ENCODE data around the gene TEX44. TPM values are rescaled to one million over a fixed set of nuclear protein-coding genes. Genes with fewer than 3 reads are reported as not detected.

TEX44 gene
- total RNA-seq, 1 experiment from 2014 or later = not detected

- no peaks in the 10 kb centered on the region for H3K9me3 Mint-ChIP-seq (ENCODE audit: unreplicated experiment)
- peak overlapping the region; percentile 66 for H3K4me3 Mint-ChIP-seq (ENCODE audit: unreplicated experiment)
- ChIA-PET POLR2A (interaction anchor here (0.6 to 1.4 kb wide), 7 partner anchors 9 to 65 kb away, joined by 3 to 15 read pairs (median 4); partner anchors contain the start of gene PTMA), CTCF (interaction anchor here (0.9 to 1.9 kb wide), 5 partner anchors 21 to 35 kb away, joined by 3 to 13 read pairs (median 8); no protein-coding TSS in a partner anchor)
- H3K9me3 ChIP-seq = no peaks in the 10 kb centered on the region
- peaks cover 6% of the 10 kb centered on the region for H3K4me1 Mint-ChIP-seq (ENCODE audit: low read depth, unreplicated experiment)
- no peaks in the 10 kb centered on the region for H3K27me3 ChIP-seq (replicated peaks; ENCODE audit: control insufficient read depth, insufficient read depth, low read length)
- no peak for TF ChIP-seq CTCF (IDR thresholded peaks at IDR 0.05; ENCODE audit: insufficient read depth in 1 of 2, low read depth in 1 of 2, low read length in 1 of 2, severe bottlenecking in 1 of 2, unreplicated experiment in 1 of 2)
- H3K4me1 ChIP-seq = peaks cover 8% of the 10 kb centered on the region
- H3K36me3 Mint-ChIP-seq (ENCODE audit: insufficient read depth, unreplicated experiment) = peaks cover 14% of the 10 kb centered on the region
- no TSS peak for BruUV-seq (replicated peaks)
- DNase-seq = peak; percentile 77 to 89
- H3K27ac Mint-ChIP-seq (ENCODE audit: unreplicated experiment) = peak overlapping the region; percentile 92
- no peaks in the 10 kb centered on the region for H3K27me3 Mint-ChIP-seq (ENCODE audit: insufficient read depth, unreplicated experiment)
- no peak overlapping the region for H3K4me3 ChIP-seq (ENCODE audit: low read depth, low read length)
- intact Hi-C loops (cut with micrococcal nuclease; ENCODE audit: unreplicated experiment) = loop anchor here (1.0 to 2.0 kb wide), 2 partner anchors 22 to 31 kb away; no protein-coding TSS in a partner anchor
- no peaks in the 10 kb centered on the region for H3K36me3 ChIP-seq (ENCODE audit: control insufficient read depth, insufficient read depth, low read length)
Measured at GRCh38 chr2:231642631-231643494, 50.2 kb downstream of the TEX44 start.

GRCh38 chr2:231643495-231643888 is 50.8 kb downstream of the TEX44 start:
- H3K4me3 Mint-ChIP-seq (ENCODE audit: unreplicated experiment) = peak overlapping the region; percentile 66
- no peaks in the 10 kb centered on the region for H3K27me3 ChIP-seq (replicated peaks; ENCODE audit: control insufficient read depth, insufficient read depth, low read length)
- no peaks in the 10 kb centered on the region for H3K9me3 ChIP-seq
- H3K36me3 Mint-ChIP-seq (ENCODE audit: insufficient read depth, unreplicated experiment) = peaks cover 14% of the 10 kb centered on the region
- H3K36me3 ChIP-seq (ENCODE audit: control insufficient read depth, insufficient read depth, low read length) = no peaks in the 10 kb centered on the region
- H3K4me1 ChIP-seq = peaks cover 8% of the 10 kb centered on the region
- peaks cover 6% of the 10 kb centered on the region for H3K4me1 Mint-ChIP-seq (ENCODE audit: low read depth, unreplicated experiment)
- POLR2A ChIA-PET = no interaction called here
- H3K9me3 Mint-ChIP-seq (ENCODE audit: unreplicated experiment) = no peaks in the 10 kb centered on the region
- no TSS peak for BruUV-seq (replicated peaks)
- intact Hi-C loops (cut with micrococcal nuclease; ENCODE audit: unreplicated experiment) = loop anchor here (2.0 kb wide), 1 partner anchor 23 kb away; no protein-coding TSS in a partner anchor
- peak overlapping the region; percentile 92 for H3K27ac Mint-ChIP-seq (ENCODE audit: unreplicated experiment)
- no peak for TF ChIP-seq CTCF (IDR thresholded peaks at IDR 0.05; ENCODE audit: insufficient read depth in 1 of 2, low read depth in 1 of 2, low read length in 1 of 2, severe bottlenecking in 1 of 2, unreplicated experiment in 1 of 2)
- H3K4me3 ChIP-seq (ENCODE audit: low read depth, low read length) = no peak overlapping the region
- CTCF ChIA-PET = interaction anchor here (1.9 kb wide), 2 partner anchors 32 to 34 kb away, joined by 8 to 10 read pairs; no protein-coding TSS in a partner anchor
- H3K27me3 Mint-ChIP-seq (ENCODE audit: insufficient read depth, unreplicated experiment) = no peaks in the 10 kb centered on the region
- no peak for DNase-seq

Other genes with a start within 250 kb of the TEX44 start
- gene B3GNT7, start 197.2 kb upstream of the TEX44 start, total RNA-seq (2022) = 2.7 and 3.6 TPM in 2 replicates
- gene NCL, start 128.4 kb upstream of the TEX44 start, total RNA-seq (2022) = 608 and 612 TPM in 2 replicates
- gene NMUR1, start 62.4 kb upstream of the TEX44 start, total RNA-seq (2022) = not detected in 2 replicates
- 597 and 669 TPM in 2 replicates for gene PTMA, start 115.7 kb downstream of the TEX44 start, total RNA-seq (2022)
- gene PDE6D, start 188.4 kb downstream of the TEX44 start, total RNA-seq (2022) = 8.1 and 9.1 TPM in 2 replicates
- gene COPS7B, start 193.6 kb downstream of the TEX44 start, total RNA-seq (2022) = 32.8 and 35.9 TPM in 2 replicates